K562 (cell line): ENCODE measurements around the gene FGFR1OP2. TPM values are rescaled to one million over a fixed set of nuclear protein-coding genes. Genes with fewer than 3 reads are reported as not detected.

Experiments
- ATAC-seq: fragments of 200-7000 bp; cut with Tn5 transposase; 3 replicates; pipeline ENCODE4 v1.9.1; 2020; ENCODE audit warnings: moderate library complexity
- BruUV-seq: library from RNA; stranded (reverse); fragments of 400-500 nt; replicated peaks from 2 replicates; lab custom pipeline; 2021; lab: Mats Ljungman, UMichigan
- CTCF ChIA-PET: fragments of 300-600 bp; formaldehyde crosslinking; extraction: SDS; loops from one replicate; lab custom pipeline; 2021; ENCODE audit warnings: low intra/inter-chr PET ratio; lab: Yijun Ruan, JAX
- POLR2A ChIA-PET: fragments of 300-600, 350-650 bp; sonication (Branson Sonifier 250); formaldehyde crosslinking; extraction: SDS; loops from one replicate; lab custom pipeline; 2021; ENCODE audit warnings: antibody characterized with exemption, inconsistent platforms; lab: Yijun Ruan, JAX
- DNase-seq, 4 experiments: peaks; one replicate each; pipeline versions ENCODE4 v3.0.0 to v3.0.0-alpha.2; 2011 to 2018; ENCODE audit warnings: low spot score in 3 of 4, mixed read lengths in 3 of 4; ENCODE audit errors: extremely low read depth in 1 of 4
- FAIRE-seq: peaks from 2 replicates; lab custom pipeline; 2011; peaks lifted over from hg19 to GRCh38; lab: Jason Lieb, UNC
- H2AFZ ChIP-seq: 2 replicates; pipeline ENCODE4 v1.6.0; 2011; ENCODE audit warnings: low read depth, low read length, control low read depth, inconsistent platforms
- H3K27ac ChIP-seq: fragments of 200-600 bp; 3 replicates; pipeline ENCODE4 v1.8.0; 2011; ENCODE audit warnings: low read depth, mild to moderate bottlenecking, control low read depth, inconsistent platforms, low read length, moderate library complexity, mixed read lengths; ENCODE audit errors: extremely low read depth
- H3K27me3 ChIP-seq, 2 experiments: fragments of 300-600 bp in 1 of 2; 2 replicates in 1 of 2; 3 replicates in 1 of 2; pipeline versions ENCODE4 v1.6.0 to v1.8.0; 2011; ENCODE audit warnings: inconsistent platforms in 2 of 2, low read length in 2 of 2, mild to moderate bottlenecking in 1 of 2, mixed read lengths in 1 of 2, moderate library complexity in 1 of 2; ENCODE audit not compliant: control insufficient read depth in 2 of 2, insufficient read depth in 2 of 2
- H3K36me3 ChIP-seq: fragments of 300-600 bp; 3 replicates; pipeline ENCODE4 v1.8.0; 2011; ENCODE audit warnings: mild to moderate bottlenecking, low read length, inconsistent platforms; ENCODE audit not compliant: control insufficient read depth, insufficient read depth
- H3K4me1 ChIP-seq, 2 experiments: fragments of 200-600 bp in 1 of 2; replicated peaks in 1 of 2; 2 replicates in 1 of 2; 3 replicates in 1 of 2; pipeline versions ENCODE4 v1.5.1 to v1.8.0; 2011; ENCODE audit warnings: inconsistent platforms in 2 of 2, low read length in 2 of 2, mild to moderate bottlenecking in 1 of 2, mixed read lengths in 1 of 2, moderate library complexity in 1 of 2; ENCODE audit not compliant: control insufficient read depth in 2 of 2, insufficient read depth in 2 of 2
- H3K4me2 ChIP-seq: 2 replicates; pipeline ENCODE4 v1.6.1; 2011; ENCODE audit warnings: low read length, control low read depth, inconsistent platforms, mixed read lengths; ENCODE audit not compliant: insufficient read depth
- H3K4me3 ChIP-seq: fragments of 200-600 bp; sonication (generic), shearing (Covaris generic); 2 replicates; pipeline ENCODE4 v1.5.1; 2016; ENCODE audit warnings: control low read depth, inconsistent platforms
- H3K79me2 ChIP-seq: fragments of 200-600 bp; 3 replicates; pipeline ENCODE4 v1.8.0; 2011; ENCODE audit warnings: low read length, inconsistent platforms; ENCODE audit not compliant: control insufficient read depth, insufficient read depth
- H3K9ac ChIP-seq, 2 experiments: 2 replicates each; pipeline versions ENCODE4 v1.6.0 to v1.6.1; 2011; ENCODE audit warnings: low read depth in 2 of 2, low read length in 2 of 2, control low read depth in 1 of 2, inconsistent platforms in 1 of 2, mild to moderate bottlenecking in 1 of 2, mixed read lengths in 1 of 2; ENCODE audit not compliant: insufficient read depth in 1 of 2
- H3K9me1 ChIP-seq: one replicate; pipeline ENCODE4 v1.6.0; 2011; ENCODE audit warnings: inconsistent platforms, mild to moderate bottlenecking, low read length, moderate library complexity; ENCODE audit not compliant: control insufficient read depth, insufficient read depth
- H3K9me3 ChIP-seq: replicated peaks from 2 replicates; pipeline ENCODE4 v1.5.1; 2011; ENCODE audit warnings: low read depth, low read length, inconsistent platforms; ENCODE audit not compliant: control insufficient read depth, insufficient read depth
- H4K20me1 ChIP-seq: replicated peaks from 2 replicates; pipeline ENCODE4 v1.6.1; 2011; ENCODE audit warnings: low read length, inconsistent platforms, mixed read lengths; ENCODE audit not compliant: control insufficient read depth, insufficient read depth
- PCBP2 ChIP-seq: fragments of 200-400 bp; formaldehyde crosslinking; IDR thresholded peaks from 2 replicates; pipeline ENCODE4 v1.6.1; 2018; ENCODE audit warnings: low read length, low read depth, mild to moderate bottlenecking, moderate library complexity; ENCODE audit not compliant: poor library complexity, severe bottlenecking
- RAD21 ChIP-seq, 2 experiments: fragments of 250-450 bp in 1 of 2; fragments of 450-650 bp in 1 of 2; sonication (Bioruptor Pico) in 1 of 2; formaldehyde crosslinking in 1 of 2; IDR thresholded peaks in 1 of 2; conservative IDR thresholded peaks in 1 of 2; 2 replicates each; pipeline versions ENCODE4 v1.4.0 to v1.8.0; 2020 to 2022; ENCODE audit warnings: mild to moderate bottlenecking in 2 of 2, moderate library complexity in 1 of 2
- SETDB1 ChIP-seq: IDR thresholded peaks from one replicate; pipeline ENCODE4 v1.6.1; 2012; ENCODE audit warnings: low read length, control low read depth, inconsistent platforms
- WGBS: fragments of 100-300 bp; shearing (Covaris generic); methylation state at CpG from one replicate; pipeline ENCODE4 v1.1.6; 2016; ENCODE audit warnings: low coverage, mixed read lengths; ENCODE audit not compliant: insufficient coverage; ENCODE audit errors: missing lambda C conversion rate; 5-methylcytosine and 5-hydroxymethylcytosine counted together
- in situ Hi-C: fragments of 300-500 bp; cut with MboI; formaldehyde crosslinking; loops from 4 replicates; pipeline ENCODE4 v1.15.0; 2018; ENCODE audit warnings: inconsistent platforms, mixed read lengths
- intact Hi-C: fragments of 100-400 bp; cut with micrococcal nuclease; formaldehyde crosslinking; loops from 2 replicates; pipeline ENCODE4 v1.14.2; 2022
- polyA plus RNA-seq, 8 experiments: library from polyadenylated mRNA; depleted of rRNA in 4 of 8; stranded (reverse) in 5 of 8; unstranded in 3 of 8; fragments of >200 nt; fragmentation: Nextera tagmentation in 2 of 8; fragmentation: Illumina TruSeq in 1 of 8; extraction: Ambion mirVana in 2 of 8; extraction: Trizol in 1 of 8; gene quantifications; 2 replicates each; pipeline versions ENCODE4 v1.2.1 to v1.2.3, GENCODE V29; 2011 to 2014; ENCODE audit warnings: inconsistent platforms in 1 of 8, missing spikeins in 1 of 8
- total RNA-seq, 7 experiments: library from RNA; depleted of rRNA in 6 of 7; stranded (reverse); fragments of >200 nt in 6 of 7; fragmentation: Illumina TruSeq in 2 of 7; extraction: Trizol in 2 of 7; gene quantifications; 2 replicates each; pipeline versions ENCODE4 v1.2.1 to v1.2.3, GENCODE V29; 2011 to 2021; ENCODE audit warnings: low replicate concordance in 1 of 7

The FGFR1OP2 gene
- total and polyA plus RNA-seq, 9 of the 15 experiments (the other 6 are each of a cell fraction or from before 2014, with no cell fraction given): 31.6 to 49.0 (median 37.1) TPM

- POLR2A ChIA-PET: no interaction called here
- H3K27ac ChIP-seq: no peak overlapping the region
- no peak for ATAC-seq
- TF ChIP-seq RAD21 (CRISPR knock-in tag; conservative IDR thresholded peaks at IDR 0.05 in 1 of 2, IDR thresholded peaks at IDR 0.05 in 1 of 2): peak in 1 of 2 experiments; percentile 38; a peak in 2 of 4 replicates
- TF ChIP-seq PCBP2: no peak
- TF ChIP-seq SETDB1: no peak
- no peak for DNase-seq
- no peak for FAIRE-seq
- BruUV-seq: no TSS peak
- H4K20me1 ChIP-seq: no peaks in the 10 kb centered on the region
- peaks cover 12 to 14% of the 10 kb centered on the region in 2 experiments; a peak in 3 of 5 replicates for H3K4me1 ChIP-seq
- H3K4me3 ChIP-seq: no peak overlapping the region
- no peaks in the 10 kb centered on the region for H3K27me3 ChIP-seq
- H3K36me3 ChIP-seq: no peaks in the 10 kb centered on the region; the same call in 2 of the 3 replicates
- no peak overlapping the region for H3K9ac ChIP-seq
- in situ Hi-C loops: loop anchor here (5.0 to 10.0 kb wide), 2 partner anchors 73 to 155 kb away; partner anchors contain the start of genes FGFR1OP2 and INTS13
- no peaks in the 10 kb centered on the region for H3K9me1 ChIP-seq
- H3K4me2 ChIP-seq: no peak overlapping the region
- H3K9me3 ChIP-seq: no peaks in the 10 kb centered on the region
- CTCF ChIA-PET: no interaction called here
- peaks cover 21% of the 10 kb centered on the region for H3K79me2 ChIP-seq
- WGBS: 10% methylated on average over 1 of the region's 1 CpG
- no peak overlapping the region for H2AFZ ChIP-seq
- intact Hi-C loops: loop anchor here (10.0 kb wide), 2 partner anchors 235 to 305 kb away; partner anchors contain the start of gene STK38L
Measured at GRCh38 chr12:27009881-27010301, 71.6 kb downstream of the FGFR1OP2 start.
